Left lung (tissue), 10 donors: ENCODE results near the gene ABCA13. TPM values are rescaled to one million over a fixed set of nuclear protein-coding genes. Genes with fewer than 3 reads are reported as not detected.

Experiments
- ATAC-seq: fragments of 200-7000 bp; cut with Tn5 transposase; one replicate; pipeline ENCODE4 v1.9.1; 2020; ENCODE audit warnings: moderate library complexity
- DNase-seq, 4 donors: peaks; one replicate each; pipeline ENCODE4 v3.0.0-alpha.2; 2013 to 2020
- H3K27ac ChIP-seq, 2 donors: fragments of 200-600 bp; sonication (generic) in 1 of 2; one replicate each; pipeline versions ENCODE4 v1.5.0 to v1.8.0; 2020 to 2021
- H3K27me3 ChIP-seq, 2 donors: fragments of 200-600 bp; sonication (generic) in 1 of 2; one replicate each; pipeline versions ENCODE4 v1.5.0 to v1.8.0; 2020 to 2021
- H3K36me3 ChIP-seq, 2 donors: fragments of 200-600 bp; sonication (generic) in 1 of 2; one replicate each; pipeline versions ENCODE4 v1.5.0 to v1.8.0; 2020 to 2021
- H3K4me1 ChIP-seq, 2 donors: fragments of 200-600 bp; one replicate each; pipeline ENCODE4 v1.8.0; 2021
- H3K4me3 ChIP-seq, 2 donors: fragments of 200-600 bp; sonication (generic) in 1 of 2; one replicate each; pipeline versions ENCODE4 v1.5.0 to v1.8.0; 2020 to 2021; ENCODE audit warnings: mild to moderate bottlenecking in 1 of 2
- H3K9me3 ChIP-seq, 2 donors: fragments of 200-600 bp; sonication (generic) in 1 of 2; one replicate each; pipeline versions ENCODE4 v1.5.0 to v1.8.0; 2020 to 2021
- intact Hi-C, 2 donors: fragments of 100-400 bp; cut with DNase I; formaldehyde crosslinking; loops; one replicate each; pipeline versions ENCODE4 v1.11.2 to v1.14.2; 2022
- polyA plus RNA-seq, 6 donors: library from polyadenylated mRNA; unstranded; fragments of 120-200 nt; gene quantifications; one replicate each; pipeline ENCODE4 v1.2.1, GENCODE V29; 2013; ENCODE audit not compliant: insufficient read length in 6 of 6
- total RNA-seq, 2 donors: library from RNA; stranded (reverse); fragmentation: NEBNext Ultra II Directional; extraction: Animal tissue kit (Norgen Biotek cat#: 25700); gene quantifications; one replicate each; pipeline ENCODE4 v1.2.1, GENCODE V29; 2021
- TF ChIP-seq, protein P1 (sequence below), 2 donors: fragments of 200-600 bp; sonication (generic) in 1 of 2; IDR thresholded peaks; one replicate each; pipeline versions ENCODE4 v1.5.0 to v1.8.0; 2021; ENCODE audit warnings: antibody characterized with exemption in 2 of 2
- donor health status: DM: no; HTN: yes; CAD: no.
- donor health status: DM: no; HTN: no; CAD: no.

ABCA13 gene
- total and polyA plus RNA-seq, 8 donors = 0.55 to 2.9 (median 1.7) TPM

DNA sequence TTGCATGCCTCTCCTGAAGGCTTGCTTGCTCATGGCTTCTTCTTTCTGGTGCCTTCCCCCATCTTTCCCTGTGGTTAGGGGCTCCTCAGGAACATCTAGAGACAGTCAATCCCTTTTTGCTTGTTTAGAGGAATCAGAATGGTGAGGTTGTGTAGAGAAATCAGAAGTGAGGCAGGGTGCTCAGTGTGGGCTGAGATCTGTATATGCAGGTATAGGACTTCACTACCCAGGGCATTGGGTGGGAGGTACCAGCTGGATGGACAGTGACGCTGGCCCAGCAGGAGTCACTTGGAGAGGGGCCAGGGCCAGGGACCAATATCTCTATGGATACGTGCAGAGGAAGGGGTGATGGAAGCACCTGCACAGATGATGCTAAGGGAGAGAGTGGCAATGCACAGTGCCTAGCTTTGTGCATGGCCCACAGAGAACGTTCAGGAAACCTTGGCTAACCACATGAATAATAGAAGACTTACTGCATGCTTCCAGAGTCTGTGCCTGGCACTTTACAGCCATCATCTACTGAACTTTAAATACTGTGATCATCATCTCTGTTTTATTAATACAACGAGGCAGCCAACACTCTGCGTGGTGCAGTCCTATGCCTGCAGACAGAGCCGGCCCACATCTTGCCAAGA is 255.2 kb downstream of the ABCA13 start:
- H3K27ac ChIP-seq = no peak overlapping the region
- H3K4me3 ChIP-seq = no peak overlapping the region
- TF ChIP-seq, protein P1, sequence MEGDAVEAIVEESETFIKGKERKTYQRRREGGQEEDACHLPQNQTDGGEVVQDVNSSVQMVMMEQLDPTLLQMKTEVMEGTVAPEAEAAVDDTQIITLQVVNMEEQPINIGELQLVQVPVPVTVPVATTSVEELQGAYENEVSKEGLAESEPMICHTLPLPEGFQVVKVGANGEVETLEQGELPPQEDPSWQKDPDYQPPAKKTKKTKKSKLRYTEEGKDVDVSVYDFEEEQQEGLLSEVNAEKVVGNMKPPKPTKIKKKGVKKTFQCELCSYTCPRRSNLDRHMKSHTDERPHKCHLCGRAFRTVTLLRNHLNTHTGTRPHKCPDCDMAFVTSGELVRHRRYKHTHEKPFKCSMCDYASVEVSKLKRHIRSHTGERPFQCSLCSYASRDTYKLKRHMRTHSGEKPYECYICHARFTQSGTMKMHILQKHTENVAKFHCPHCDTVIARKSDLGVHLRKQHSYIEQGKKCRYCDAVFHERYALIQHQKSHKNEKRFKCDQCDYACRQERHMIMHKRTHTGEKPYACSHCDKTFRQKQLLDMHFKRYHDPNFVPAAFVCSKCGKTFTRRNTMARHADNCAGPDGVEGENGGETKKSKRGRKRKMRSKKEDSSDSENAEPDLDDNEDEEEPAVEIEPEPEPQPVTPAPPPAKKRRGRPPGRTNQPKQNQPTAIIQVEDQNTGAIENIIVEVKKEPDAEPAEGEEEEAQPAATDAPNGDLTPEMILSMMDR (IDR thresholded peaks at IDR 0.05) = no peak
- no peaks in the 10 kb centered on the region for H3K36me3 ChIP-seq
- DNase-seq (no peak), ATAC-seq (no peak)
- no peaks in the 10 kb centered on the region for H3K4me1 ChIP-seq
- intact Hi-C loops = no loop called here
- no peaks in the 10 kb centered on the region for H3K9me3 ChIP-seq
- H3K27me3 ChIP-seq = no peaks in the 10 kb centered on the region

DNA sequence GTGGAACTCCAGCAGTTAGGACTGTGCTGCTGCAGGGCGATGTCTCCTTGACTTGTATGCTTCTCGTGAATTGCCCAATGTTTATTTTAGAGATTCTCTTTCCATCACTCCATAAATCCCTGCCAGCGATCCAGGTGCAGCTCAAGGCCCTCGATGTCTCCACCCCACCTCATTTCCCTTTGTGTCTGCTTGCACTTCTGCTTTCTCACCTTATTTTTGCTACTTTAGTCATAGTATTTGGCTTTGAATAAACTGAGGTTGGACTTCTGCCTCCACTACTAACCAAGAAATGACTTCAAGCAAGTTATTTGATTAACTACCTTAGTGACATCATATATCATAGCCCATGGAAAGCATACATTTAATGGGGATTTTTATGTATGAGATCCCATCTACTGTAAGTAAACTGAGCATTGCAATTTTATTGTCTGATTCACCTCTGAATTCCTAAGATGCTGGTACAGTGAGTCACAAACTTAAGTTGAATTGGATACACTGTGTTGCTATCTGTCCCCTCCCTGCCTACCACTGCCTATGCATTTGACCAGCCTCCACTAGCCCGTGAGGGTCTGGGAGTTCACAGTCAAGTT is 255.8 kb downstream of the ABCA13 start:
- no peaks in the 10 kb centered on the region for H3K27me3 ChIP-seq
- TF ChIP-seq, protein P1 (IDR thresholded peaks at IDR 0.05) = no peak
- H3K4me1 ChIP-seq = no peaks in the 10 kb centered on the region
- H3K9me3 ChIP-seq = no peaks in the 10 kb centered on the region
- intact Hi-C loops = no loop called here
- ATAC-seq (peak; percentile 29), DNase-seq (no peak)
- H3K36me3 ChIP-seq = no peaks in the 10 kb centered on the region
- H3K27ac ChIP-seq = no peak overlapping the region
- H3K4me3 ChIP-seq = no peak overlapping the region

DNA sequence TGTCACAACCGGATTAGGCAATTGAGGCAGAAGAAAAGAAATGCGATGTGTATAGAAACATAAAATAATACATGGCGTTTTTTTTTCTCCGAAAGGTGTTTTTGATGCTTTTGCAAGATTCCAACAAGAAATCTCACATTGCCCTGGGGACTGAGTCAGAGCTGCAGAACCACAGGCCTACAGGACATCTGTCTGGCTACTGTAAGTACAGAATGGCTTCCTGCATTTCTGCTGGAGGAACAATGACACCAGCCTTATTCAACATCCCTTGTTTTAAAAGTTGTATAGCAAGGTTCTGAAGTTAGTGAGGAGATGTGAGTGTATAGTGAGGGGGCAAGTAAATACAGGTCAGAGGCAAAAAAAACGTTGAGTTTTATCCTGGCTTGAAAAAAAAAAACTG is 256.4 kb downstream of the ABCA13 start:
- no peaks in the 10 kb centered on the region for H3K9me3 ChIP-seq
- ATAC-seq = no peak
- no peaks in the 10 kb centered on the region for H3K36me3 ChIP-seq
- no peak overlapping the region for H3K27ac ChIP-seq
- no peaks in the 10 kb centered on the region for H3K27me3 ChIP-seq
- no peaks in the 10 kb centered on the region for H3K4me1 ChIP-seq
- TF ChIP-seq, protein P1 (IDR thresholded peaks at IDR 0.05) = no peak
- DNase-seq = no peak
- intact Hi-C loops = no loop called here
- no peak overlapping the region for H3K4me3 ChIP-seq

DNA sequence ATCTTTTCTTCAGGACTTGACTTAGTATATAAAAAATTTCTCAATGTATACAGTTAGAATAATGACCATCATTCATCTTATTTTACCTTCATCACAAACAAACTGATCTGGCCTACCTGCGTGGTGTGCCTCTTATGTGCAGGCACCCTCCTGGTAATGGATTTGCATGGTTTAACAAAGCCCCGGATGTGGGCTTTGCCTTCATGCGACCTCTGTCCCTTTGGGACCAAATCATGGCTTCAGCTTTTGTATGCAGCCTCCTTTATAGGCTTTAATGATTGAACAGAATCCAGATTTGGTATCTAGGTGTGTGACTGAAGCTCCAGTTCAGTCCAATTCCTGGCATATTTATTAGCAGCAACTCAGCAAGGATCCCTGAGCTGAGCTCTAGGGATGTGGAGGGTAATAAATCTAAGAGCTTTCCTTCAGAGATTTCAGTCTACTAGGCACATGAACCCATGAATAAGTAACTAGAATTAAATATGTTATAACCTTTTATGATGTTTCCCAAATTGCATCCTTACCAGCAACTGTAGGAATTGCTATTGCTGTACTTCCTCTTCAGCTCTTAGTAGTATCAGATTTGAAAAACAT is 256.9 kb downstream of the ABCA13 start:
- no peak overlapping the region for H3K4me3 ChIP-seq
- DNase-seq = no peak
- intact Hi-C loops = no loop called here

DNA sequence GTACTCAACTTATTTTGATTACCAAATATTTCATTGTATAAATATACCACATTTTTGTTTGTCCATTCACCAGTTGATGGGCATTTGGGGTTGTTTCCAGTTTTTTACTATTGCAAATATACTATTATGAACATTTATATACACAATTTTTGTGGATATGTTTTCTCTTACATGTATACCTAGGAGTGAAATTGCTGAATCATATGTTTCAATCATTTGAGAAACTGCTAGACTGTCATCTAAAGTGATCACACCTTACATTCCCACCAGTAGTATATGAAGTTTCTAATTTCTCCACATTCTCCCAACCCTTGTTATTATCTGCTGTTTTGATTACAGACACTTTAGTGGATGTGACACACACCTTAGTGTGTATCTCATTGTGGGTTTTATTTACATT is 257.9 kb downstream of the ABCA13 start:
- TF ChIP-seq, protein P1 (IDR thresholded peaks at IDR 0.05) = no peak
- ATAC-seq (no peak), DNase-seq (no peak)
- no peaks in the 10 kb centered on the region for H3K27me3 ChIP-seq
- H3K4me3 ChIP-seq = no peak overlapping the region
- H3K4me1 ChIP-seq = no peaks in the 10 kb centered on the region
- intact Hi-C loops = no loop called here
- H3K27ac ChIP-seq = no peak overlapping the region
- H3K9me3 ChIP-seq = no peaks in the 10 kb centered on the region
- no peaks in the 10 kb centered on the region for H3K36me3 ChIP-seq

More for the DNA sequence above, 256.9 kb downstream of the ABCA13 start:
- TF ChIP-seq, protein P1 (IDR thresholded peaks at IDR 0.05) = no peak
- ATAC-seq = no peak
- H3K9me3 ChIP-seq = no peaks in the 10 kb centered on the region
- no peaks in the 10 kb centered on the region for H3K36me3 ChIP-seq
- H3K27me3 ChIP-seq = no peaks in the 10 kb centered on the region
- no peak overlapping the region for H3K27ac ChIP-seq
- no peaks in the 10 kb centered on the region for H3K4me1 ChIP-seq
